ENCODE data around the gene GLI3.

Gene GLI3

DNA sequence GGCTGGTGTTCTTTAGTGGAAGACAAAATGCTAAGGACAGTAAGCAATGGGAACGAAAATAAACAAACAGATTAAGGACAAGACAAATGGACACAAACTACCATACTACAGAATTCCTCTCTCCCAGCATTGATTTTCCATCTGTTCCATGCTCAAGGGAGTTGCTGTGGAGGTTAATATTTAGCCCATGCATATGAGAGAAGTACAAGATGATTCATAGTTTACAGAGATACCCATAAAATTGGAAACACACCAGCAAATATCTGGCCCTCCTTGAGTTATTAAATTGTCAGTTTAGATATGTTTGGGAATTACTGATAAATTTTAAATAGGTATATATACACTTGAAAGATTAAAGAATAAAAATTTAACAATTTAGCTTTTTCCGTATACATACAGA lies 69.8 kb downstream of the GLI3 start:
- ChIA-PET CTCF (interaction anchor here (0.6 kb wide), 1 partner anchor 658 kb away, joined by 5 read pairs; no protein-coding TSS in a partner anchor), POLR2A (no interaction called here)
- Histone ChIP-seq H3K27ac (ENCODE audit: extremely low read depth, low read depth, low read length) (no peak overlapping the region), H3K4me3 (ENCODE audit: low read depth, low read length) (no peak overlapping the region), H3K9me3 (ENCODE audit: control insufficient read depth, insufficient read depth, low read depth, low read length) (no peaks in the 10 kb centered on the region), H3K36me3 (ENCODE audit: control insufficient read depth in 2 of 2, insufficient read depth in 1 of 2, low read length in 2 of 2) (no peaks in the 10 kb centered on the region; a peak in 1 of 3 replicates), H3K4me1 (ENCODE audit: control insufficient read depth, insufficient read depth, low read length) (peaks cover 10% of the 10 kb centered on the region; the same call in 1 of the 2 replicates)
- TF ChIP-seq INSM2 (tag by site-specific recombination; IDR thresholded peaks at IDR 0.05) = no peak
- no peak for TF ChIP-seq ZNF354C (tag by site-specific recombination; IDR thresholded peaks at IDR 0.05; ENCODE audit: borderline replicate concordance, low read depth)
- TF ChIP-seq, protein P1, sequence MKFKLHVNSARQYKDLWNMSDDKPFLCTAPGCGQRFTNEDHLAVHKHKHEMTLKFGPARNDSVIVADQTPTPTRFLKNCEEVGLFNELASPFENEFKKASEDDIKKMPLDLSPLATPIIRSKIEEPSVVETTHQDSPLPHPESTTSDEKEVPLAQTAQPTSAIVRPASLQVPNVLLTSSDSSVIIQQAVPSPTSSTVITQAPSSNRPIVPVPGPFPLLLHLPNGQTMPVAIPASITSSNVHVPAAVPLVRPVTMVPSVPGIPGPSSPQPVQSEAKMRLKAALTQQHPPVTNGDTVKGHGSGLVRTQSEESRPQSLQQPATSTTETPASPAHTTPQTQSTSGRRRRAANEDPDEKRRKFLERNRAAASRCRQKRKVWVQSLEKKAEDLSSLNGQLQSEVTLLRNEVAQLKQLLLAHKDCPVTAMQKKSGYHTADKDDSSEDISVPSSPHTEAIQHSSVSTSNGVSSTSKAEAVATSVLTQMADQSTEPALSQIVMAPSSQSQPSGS (tag by site-specific recombination; IDR thresholded peaks at IDR 0.05; ENCODE audit: low read depth) = no peak
- no peak for TF ChIP-seq ZNF449 (tag by site-specific recombination; IDR thresholded peaks at IDR 0.05)
- TF ChIP-seq BCL11B (tag by site-specific recombination; IDR thresholded peaks at IDR 0.05; ENCODE audit: low read depth) = no peak
- TF ChIP-seq ZNF175 (tag by site-specific recombination; IDR thresholded peaks at IDR 0.05) = no peak
- TF ChIP-seq, protein P2, sequence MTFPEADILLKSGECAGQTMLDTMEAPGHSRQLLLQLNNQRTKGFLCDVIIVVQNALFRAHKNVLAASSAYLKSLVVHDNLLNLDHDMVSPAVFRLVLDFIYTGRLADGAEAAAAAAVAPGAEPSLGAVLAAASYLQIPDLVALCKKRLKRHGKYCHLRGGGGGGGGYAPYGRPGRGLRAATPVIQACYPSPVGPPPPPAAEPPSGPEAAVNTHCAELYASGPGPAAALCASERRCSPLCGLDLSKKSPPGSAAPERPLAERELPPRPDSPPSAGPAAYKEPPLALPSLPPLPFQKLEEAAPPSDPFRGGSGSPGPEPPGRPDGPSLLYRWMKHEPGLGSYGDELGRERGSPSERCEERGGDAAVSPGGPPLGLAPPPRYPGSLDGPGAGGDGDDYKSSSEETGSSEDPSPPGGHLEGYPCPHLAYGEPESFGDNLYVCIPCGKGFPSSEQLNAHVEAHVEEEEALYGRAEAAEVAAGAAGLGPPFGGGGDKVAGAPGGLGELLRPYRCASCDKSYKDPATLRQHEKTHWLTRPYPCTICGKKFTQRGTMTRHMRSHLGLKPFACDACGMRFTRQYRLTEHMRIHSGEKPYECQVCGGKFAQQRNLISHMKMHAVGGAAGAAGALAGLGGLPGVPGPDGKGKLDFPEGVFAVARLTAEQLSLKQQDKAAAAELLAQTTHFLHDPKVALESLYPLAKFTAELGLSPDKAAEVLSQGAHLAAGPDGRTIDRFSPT (tag by site-specific recombination; IDR thresholded peaks at IDR 0.05) = no peak
- no peak for TF ChIP-seq ZNF571 (tag by site-specific recombination; IDR thresholded peaks at IDR 0.05)
- TF ChIP-seq, protein P3, sequence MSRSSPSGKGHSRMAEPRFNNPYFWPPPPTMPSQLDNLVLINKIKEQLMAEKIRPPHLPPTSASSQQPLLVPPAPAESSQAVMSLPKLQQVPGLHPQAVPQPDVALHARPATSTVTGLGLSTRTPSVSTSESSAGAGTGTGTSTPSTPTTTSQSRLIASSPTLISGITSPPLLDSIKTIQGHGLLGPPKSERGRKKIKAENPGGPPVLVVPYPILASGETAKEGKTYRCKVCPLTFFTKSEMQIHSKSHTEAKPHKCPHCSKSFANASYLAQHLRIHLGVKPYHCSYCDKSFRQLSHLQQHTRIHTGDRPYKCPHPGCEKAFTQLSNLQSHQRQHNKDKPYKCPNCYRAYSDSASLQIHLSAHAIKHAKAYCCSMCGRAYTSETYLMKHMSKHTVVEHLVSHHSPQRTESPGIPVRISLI (tag by site-specific recombination; IDR thresholded peaks at IDR 0.05) = no peak
- TF ChIP-seq ZFP69B (tag by site-specific recombination; IDR thresholded peaks at IDR 0.05) = no peak
- TF ChIP-seq PRDM2 (tag by site-specific recombination; IDR thresholded peaks at IDR 0.05; ENCODE audit: borderline replicate concordance) = no peak
- TF ChIP-seq ZNF768 (tag by site-specific recombination; IDR thresholded peaks at IDR 0.05) = no peak
- no peak for TF ChIP-seq ZNF10 (tag by site-specific recombination; IDR thresholded peaks at IDR 0.05)
- TF ChIP-seq PATZ1 (tag by site-specific recombination; IDR thresholded peaks at IDR 0.05) = no peak
- no peak for TF ChIP-seq ZSCAN16 (tag by site-specific recombination; IDR thresholded peaks at IDR 0.05)
- no peak for TF ChIP-seq ZNF610 (tag by site-specific recombination; IDR thresholded peaks at IDR 0.05; ENCODE audit: borderline replicate concordance)
